Measurements from ENCODE around the gene HELZ2. TPM values are rescaled to one million over a fixed set of nuclear protein-coding genes. Genes with fewer than 3 reads are reported as not detected.
"Not testable (repeated sequence)": the region's sequence is repeated elsewhere in the genome, so short reads cannot be mapped to it uniquely, and the experiment has no call there.

HELZ2 gene
- polyA plus RNA-seq, 3 donors = 12.4 to 16.8 (median 12.9) TPM

DNA sequence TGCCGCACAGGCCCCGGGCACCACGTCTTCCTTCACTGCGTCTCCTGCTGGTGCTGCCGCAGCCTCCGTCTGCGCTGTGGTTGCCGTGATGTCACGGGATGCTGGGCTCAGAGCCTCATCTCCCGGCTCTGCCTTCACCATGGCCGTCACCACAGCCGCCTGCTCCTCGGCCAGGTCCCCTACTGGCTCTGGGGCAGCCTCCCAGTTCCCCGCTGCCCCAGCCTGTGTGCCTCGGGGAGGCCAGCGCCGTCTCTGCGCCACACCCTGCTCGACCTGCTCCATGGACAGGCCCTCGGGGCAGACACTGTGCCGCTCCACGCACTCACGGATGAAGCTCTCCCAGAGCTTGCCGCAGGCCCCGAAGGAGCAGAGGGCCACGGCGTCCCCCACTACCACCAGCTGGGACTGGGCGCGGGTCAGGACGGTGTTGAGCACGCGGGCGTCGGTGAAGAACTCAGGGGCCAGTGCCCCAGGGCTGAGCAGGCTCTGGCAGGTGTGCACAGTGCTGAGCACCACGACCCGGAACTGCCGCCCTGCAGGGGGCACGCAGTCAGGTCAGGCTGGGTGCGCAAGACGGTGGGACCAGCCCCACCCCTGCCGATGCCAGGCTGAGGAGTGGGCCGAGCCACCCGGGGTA lies 8.2 kb downstream of the HELZ2 start:
- DNase-seq = no peak

DNA sequence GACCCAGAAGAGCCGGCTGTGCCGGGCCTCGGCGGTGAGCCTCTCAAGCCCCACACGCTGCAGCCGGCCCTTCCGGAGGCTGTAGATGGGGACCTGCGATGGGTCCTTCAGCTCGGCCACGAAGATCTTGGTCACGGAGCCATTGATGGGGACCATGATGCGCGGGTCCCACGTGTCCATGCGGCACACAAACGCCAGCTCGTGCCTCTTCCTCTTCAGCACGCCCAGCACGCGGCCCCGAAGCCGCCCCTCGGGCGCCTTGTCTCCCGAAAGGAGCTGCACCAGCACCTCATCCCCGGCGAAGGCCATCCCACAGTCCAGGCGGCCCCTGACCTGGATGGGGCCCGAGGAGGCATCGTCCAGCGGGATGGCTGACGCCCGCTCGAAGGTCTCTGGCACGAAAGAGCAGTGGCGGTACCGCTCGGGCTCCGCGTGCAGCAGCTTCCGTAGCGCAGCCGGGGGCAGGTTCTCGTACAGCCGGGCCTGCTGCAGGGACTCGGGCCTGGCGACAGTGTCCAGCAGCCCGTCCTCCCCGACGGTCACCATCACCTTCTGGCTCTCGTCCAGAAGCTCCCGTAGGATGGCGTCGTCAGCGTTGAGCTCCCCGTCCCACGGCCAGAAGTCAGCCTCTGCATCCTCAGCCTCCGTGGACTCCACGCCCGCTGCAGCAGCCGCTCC lies 8.9 kb downstream of the HELZ2 start:
- no peak for DNase-seq

DNA sequence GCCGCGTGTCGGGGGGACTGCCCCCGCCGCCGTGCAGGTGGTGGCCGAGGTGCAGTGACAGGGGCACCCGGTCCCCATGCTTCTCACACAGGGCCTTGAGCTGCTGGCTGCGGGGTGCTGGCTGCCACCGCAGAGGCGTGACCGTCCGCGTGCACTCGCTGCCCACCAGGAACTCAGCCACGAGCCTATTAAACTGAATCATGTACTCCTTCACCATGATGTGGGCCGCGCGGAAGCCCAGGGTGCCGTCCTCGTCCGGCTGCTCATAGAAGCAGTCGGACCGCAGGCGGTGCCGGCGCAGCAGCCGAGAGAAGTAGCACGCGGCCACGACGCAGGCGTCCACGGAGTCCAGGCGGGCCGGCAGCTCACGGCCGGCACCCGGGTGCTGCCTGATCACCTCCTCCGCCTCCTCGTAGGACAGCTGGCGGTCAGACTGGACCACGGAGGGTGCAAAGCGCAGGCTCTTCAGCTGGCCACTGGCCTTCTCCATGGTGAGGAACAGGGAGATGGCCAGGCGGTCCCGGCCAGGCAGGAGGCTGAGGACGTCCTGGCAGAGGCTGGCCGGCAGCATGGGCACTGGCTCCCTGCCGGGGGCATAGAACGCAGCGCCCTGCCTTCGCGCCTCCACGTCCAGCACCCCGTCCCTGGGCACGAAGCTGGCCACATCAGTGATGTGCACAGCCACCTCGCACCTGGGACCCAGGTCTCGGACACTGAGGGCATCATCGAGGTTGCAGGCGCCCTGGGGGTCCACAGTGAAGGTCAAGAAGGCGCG lies 9.8 kb downstream of the HELZ2 start:
- no peak for DNase-seq

DNA sequence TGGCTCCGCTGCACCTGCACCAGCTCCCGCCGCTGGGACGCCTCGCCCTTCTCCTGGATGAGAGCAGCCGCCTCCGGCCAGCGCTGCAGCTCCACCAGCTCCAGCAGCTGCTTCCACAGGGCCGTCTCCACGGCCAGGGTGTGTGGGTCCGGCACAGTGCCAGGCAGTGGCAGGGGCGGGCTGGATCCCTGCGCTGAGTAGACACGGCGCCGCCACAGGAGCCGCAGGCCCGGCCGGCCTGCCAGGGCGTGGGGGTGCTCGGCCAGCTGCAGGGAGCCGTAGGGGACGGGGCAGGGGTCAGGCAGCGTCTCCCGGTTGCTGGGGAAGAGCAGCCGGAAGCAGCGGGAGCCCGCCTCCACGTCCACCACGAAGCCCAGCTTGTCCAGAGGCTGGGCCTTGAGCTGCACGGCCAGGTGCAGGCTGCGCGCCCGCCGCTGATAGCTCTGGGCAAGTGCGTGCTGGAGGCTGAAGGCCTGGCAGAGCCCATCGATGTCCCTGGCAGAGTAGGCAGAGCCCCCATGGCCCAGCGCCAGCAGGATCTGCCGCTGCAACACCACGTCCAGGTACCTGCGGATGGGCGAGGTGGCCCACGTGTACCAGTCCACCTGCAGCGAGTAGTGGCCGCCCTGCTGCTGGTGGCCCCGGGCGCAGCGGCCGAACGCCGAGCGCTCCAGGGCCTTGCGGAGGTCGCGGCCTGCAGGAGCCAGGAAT lies 10.7 kb downstream of the HELZ2 start:
- no peak for DNase-seq

DNA sequence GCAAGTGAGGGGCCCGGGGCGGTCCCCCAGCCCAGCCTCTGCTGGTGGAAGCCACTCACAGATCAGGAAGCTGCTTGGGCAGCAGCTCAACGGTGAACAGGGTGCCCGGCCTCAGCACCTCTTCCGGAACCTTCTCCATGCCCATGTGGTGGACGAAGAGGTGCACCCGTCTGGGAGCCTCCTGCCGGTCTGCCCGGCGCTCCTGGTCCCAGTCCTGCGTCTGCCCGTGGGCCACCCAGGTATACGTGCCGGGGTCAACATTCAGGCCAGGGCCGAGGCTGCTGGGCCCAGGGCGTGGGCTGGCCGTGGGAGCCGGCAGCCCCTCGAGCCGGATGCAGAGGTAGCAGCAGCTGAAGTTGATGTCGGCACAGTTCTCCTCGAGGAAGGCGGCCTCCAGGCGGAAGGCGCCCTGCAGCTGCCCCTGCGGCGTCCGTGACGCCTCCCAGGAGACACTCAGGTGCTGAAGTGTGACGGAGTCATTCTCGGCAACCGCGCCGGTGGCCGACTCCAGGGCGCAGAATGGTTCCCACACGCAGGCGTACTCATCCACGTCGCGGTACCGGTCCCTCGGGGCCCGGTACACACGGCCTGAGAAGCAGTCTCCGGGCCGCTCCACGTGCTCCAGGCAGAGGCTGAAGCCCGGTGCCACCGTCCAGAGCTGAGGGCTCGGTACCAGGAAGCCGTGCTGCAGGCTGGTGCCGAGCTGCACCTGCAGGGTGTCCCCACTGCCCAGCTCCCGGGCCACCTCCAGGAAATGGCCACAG lies 11.4 kb downstream of the HELZ2 start:
- DNase-seq = no peak

DNA sequence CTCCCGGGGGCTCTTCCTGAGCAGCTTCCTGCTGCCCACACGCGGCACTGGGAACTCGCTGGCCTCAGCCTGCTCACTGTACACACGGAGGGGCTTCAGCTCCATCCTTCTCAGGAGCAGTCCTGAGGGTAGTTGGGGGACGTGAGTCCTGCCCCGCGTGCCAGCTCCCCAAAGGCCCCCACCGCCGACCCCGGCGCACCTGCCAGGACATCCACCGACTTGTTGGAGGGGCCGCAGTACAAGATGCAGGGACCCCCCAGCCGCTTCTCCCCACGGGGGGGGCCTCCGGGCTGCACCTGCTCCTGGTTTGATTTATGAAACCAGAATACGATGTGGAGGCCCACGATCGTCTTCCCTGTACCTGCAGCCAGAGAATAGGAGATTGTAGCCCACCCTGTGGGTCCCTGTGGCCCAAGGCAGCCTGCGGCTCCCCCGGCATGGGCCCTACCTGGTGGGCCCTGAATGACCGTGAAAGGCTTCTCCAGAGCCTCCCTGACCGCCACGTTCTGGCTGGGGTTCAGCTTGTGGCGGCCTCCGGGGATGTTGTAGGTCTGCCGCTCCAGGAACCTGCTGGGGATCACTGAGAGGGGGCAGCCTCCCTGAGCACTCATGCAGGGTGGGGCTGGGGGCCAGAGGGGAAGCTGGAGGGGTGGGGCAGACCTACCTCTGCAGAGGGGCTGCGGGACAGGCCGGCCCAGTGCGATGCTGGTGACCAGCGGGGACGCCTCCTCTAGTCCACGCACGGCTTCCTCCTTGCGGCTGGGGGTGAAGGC lies 12.2 kb downstream of the HELZ2 start:
- DNase-seq = no peak

DNA sequence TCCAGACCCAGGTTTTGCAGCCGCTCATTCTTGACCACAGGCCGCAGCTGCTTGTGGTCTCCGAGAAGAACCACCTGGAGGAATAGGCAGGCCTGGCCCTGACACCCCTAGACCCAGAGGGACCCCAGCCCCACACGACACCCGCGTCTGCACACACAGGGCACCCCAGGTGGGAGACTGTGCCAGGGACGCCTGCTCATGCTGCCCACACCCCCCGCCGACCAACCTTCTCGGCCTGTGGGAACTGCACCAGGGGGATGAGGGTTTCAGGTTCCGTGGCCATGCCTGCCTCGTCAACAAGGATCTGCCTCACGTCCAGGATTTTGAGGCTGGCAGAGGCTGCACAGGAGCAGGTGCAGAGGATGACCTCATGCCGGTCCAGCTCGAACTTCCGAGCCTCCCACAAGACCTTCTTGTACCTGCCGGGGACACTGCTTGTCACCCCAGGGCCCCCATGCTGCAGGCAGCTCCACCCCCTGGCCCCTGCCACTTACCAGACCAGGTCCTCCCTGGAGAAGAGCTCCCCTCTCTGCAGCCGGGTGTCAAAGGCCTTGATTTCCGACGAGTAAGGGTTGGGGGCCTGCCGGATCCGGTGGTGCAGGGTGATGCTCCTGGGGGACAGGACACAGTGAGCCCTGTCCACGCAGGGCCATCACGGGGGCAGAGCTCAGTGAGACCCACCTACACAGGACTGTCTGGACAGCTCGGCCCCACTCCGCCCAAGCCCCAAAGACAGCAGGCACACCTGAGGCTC lies 13.0 kb downstream of the HELZ2 start:
- DNase-seq = no peak

DNA sequence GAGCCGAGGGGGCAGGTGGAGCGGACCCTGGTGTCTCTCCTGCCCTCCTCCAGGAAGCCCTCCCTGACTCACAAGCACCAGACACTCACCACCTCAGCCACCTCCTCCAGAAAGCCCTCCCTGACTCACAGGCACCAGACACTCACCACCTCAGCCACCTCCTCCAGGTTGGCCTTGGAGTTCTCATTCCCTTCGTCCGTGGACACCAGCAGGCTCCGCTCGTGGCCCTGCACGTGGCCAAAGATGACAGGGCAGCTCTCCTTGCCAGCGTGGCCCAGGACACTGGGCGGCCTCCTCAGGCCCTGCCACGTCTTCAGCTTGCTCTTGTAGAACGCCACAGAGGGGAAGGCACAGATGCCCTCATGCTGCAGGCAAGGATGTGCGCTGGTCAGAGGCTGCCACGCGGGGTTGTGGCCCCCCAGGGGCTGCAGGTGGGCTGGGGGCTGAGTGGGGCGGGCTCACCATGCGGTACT lies 13.7 kb downstream of the HELZ2 start:
- no peak for DNase-seq

DNA sequence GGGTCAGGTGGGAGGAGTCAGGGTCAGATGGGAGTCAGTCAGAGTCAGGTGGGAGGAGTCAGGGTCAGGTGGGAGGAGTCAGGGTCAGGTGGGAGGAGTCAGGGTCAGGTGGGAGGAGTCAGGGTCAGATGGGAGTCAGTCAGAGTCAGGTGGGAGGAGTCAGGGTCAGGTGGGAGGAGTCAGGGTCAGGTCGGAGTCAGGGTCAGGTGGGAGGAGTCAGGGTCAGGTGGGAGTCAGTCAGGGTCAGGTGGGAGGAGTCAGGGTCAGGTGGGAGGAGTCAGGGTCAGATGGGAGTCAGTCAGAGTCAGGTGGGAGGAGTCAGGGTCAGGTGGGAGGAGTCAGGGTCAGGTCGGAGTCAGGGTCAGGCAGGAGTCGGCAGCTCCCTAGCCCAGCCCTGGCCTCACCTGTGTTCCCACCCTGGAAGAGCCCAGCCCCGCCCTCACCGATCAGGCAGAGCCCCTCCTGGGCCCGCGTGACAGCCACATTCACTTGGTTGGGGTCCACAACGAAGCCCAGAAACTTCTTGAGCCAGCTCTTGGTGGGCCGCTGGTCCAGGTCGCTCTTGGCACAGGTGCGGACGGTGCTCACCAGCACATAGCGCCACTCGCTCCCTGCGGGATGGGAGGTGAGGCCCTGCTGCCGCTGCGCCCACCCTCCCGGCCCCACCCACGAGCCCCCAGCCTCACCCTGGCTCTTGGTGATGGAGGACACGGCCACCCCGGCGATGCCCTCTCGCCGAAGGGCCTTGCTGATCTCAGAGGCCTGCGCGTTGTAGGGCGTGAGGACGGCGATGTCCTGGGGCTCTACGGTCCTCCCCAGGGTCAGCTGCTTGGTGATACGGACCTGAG lies 14.3 kb downstream of the HELZ2 start:
- DNase-seq = not testable (repeated sequence)

DNA sequence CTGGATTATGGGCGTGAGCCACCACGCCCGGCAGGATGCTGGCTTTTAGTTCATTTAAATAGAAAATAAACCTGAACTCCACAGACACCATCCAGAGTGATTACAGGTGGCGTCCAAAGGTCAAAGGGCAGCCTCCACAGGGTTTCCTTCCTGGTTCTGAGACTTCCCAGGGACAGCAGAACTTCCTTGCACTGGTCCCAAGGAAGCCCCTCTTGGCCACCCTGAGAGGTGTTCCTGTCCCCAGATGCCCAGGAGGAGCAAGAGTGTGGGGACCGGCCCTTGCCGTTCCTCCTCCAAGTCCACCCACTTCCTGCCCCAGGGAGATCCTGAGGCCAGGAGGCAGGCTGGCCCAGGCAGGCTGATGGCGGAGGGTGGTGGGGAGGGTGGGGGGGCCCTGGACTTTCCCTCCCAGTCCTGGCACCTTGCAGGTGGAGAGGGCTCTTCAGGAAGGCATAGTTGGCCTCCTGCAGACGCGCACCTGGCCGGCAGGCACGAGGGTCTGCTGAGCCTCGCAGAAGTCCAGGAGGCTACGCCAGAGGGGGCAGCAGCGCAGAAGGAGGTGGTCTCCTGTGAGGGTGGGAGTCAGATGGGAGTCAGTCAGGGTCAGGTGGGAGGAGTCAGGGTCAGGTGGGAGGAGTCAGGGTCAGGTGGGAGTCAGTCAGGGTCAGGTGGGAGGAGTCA lies 15.1 kb downstream of the HELZ2 start:
- no peak for DNase-seq

DNA sequence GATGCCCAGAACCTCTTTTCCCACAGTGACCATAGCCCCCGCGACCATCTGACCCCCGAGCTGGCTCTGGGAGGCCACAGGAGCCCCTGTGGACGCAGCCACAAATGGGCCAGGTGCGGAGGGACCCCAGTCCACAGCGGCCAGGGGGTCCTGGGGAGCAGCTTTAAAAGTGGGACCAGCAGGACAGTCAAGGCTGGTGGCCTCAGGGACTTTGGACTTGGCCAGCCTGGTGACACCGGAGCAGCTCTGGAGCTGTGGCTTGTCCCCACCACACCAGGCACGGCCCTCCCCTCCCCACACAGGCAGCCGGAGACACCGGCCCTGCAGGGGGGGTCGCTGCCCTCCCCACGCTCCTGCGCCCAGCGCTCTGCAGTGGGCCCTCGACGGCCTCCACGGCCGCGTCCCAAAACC lies 16.6 kb downstream of the HELZ2 start:
- no peak for DNase-seq

DNA sequence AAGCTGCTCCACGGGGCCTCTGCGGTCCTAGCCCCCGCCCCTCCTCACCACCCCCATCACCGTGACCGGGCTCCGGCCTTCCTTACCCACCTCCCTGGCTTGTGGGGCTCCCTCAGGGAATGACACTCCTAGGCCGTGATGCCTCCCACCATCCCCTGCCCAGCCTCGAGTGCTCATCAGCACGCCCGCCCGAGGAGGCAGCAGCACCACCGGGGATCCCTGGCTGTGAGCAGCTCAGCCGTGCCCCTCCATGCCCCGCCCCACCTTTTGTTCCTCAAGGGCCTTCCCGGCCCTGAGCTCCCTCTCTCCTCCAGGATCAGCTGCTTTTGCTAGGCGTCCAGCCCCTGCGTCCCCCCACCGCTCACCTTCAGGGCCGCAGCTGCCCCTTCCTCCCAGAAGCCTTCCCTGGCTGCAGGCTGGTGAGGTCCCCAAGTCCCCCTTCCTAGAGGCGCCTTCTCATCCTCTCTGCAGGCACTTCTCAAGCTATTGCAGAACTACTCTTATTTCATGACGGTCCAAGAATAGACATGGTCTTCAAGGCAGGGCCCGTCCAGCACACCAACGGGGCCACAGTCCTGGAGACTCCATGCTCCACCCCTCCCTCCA lies 17.1 kb downstream of the HELZ2 start:
- DNase-seq = no peak

DNA sequence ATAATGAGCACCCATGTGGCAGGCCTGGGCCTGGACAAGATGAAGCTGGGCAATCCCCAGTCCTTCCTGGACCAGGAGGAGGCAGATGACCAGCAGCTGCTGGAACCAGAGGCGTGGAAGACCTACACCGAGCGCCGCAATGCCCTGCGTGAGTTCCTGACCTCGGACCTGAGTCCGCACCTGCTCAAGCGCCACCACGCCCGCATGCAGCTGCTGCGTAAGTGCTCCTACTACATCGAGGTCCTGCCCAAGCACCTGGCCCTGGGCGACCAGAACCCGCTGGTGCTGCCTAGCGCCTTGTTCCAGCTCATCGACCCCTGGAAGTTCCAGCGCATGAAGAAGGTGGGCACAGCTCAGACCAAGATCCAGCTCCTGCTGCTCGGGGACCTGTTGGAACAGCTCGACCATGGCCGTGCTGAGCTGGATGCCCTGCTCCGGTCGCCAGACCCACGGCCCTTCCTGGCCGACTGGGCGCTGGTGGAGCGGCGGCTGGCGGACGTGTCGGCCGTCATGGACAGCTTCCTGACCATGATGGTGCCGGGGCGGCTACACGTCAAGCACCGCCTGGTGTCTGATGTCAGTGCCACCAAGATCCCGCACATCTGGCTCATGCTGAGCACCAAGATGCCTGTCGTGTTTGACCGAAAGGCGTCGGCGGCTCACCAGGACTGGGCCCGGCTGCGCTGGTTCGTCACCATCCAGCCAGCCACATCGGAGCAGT lies 18.2 kb downstream of the HELZ2 start:
- DNase-seq = no peak

DNA sequence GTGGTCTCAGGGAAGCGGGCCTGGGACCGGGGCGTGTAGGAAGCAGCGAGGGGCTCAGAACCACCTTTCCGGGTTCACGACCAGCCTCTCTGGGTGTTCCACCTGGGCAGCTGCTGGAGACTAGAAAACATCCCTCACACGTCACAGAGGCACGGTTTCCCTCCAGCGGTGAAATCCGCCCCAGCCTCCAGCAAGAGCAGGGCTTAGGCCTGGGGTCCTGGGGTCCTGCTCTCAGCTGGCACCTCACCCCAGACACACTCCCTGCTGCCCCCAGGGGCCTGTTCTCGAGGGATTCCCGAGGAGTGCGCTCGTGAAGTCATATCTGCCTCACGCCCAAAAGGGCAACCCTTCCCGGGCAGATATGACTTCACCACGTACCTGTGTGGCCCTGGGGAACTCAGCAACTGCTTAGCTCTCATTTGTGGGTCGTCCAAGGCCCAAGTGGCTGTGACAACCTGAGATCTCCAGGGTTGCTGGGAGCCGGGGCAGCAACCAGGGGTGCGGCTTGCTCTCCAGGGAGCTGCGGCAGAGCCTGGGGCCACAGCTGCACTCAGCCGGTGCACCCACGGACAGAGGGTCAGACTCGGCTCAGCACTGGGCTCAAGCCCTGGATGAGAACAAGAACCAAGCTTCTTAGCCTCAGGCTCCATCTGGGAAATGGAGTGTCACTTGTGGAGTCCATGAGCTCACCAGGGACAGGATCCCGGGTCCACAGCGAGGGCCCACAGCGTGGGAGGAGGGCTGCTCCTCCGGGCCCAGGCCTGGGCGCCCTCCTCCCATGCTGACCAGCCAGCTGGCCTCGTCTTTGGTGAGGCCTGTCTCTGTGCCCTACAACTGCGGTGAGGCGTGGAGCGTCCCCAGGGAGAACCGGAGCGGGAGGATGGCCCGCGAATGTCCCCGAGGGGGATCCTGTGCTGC lies 19.4 kb downstream of the HELZ2 start:
- no peak for DNase-seq

DNA sequence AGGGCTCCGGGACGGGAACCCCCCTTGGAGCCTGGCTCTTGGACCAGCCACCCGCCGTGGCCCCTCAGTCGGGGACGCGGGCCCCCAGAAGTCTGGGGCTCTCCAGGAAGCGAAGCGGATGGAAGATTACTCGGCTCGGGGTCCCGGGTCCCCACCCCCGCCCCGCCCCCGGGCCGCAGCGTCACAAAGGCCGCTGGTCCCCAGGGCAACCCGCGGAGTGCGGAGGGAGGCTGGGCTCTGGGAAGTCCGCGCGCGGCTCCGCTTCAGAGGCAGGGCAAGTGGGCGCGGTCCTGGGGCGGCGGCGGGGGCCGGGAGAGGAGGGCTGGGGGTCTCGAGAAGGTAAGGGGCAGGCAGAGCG lies 20.1 kb downstream of the HELZ2 start, which contains the start of gene FNDC11:
TSS of gene FNDC11 (plus strand) at position 227 of the 358 bp plus-strand sequence. CDS start 1,505 bp downstream, outside the sequence.
- peak; percentile 77 for DNase-seq

Measured in renal pelvis (tissue), 4 donors.